Measurements from ENCODE around the gene EPC2.

GRCh38 chr2:148619560-148620195 is 24.9 kb upstream of the EPC2 start:
- TF ChIP-seq CTCF (IDR thresholded peaks at IDR 0.05) (no peak), POLR2A (IDR thresholded peaks at IDR 0.05) (no peak)
